ENCODE data around the gene RPL26.
"Not testable (repeated sequence)": the region's sequence is repeated elsewhere in the genome, so short reads cannot be mapped to it uniquely, and the experiment has no call there.

RPL26 gene

DNA sequence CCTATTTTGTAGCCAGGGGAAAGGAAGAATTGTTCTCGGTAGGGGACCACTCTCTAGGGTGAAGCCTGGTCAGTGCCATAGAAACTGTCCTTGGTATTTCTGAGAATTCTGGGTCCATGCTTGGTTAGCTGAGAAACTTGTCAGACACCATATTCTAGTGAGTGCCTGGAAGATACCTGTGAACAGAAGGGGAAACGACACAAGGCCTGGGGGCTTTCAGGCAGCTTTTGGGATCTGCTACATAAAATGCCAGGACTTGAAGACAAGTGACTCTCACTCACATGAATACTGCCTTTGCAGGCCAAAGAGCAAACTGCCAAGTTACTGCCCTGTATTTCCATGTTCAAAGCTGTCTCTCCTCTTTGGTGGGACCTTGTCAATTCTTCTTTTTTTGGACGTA lies 25.1 kb downstream of the RPL26 start:
- DNase-seq (ENCODE audit: low spot score): no peak
- H3K4me3 ChIP-seq: no peak overlapping the region
- no peak overlapping the region for H3K27ac ChIP-seq
- TF ChIP-seq, protein P1, sequence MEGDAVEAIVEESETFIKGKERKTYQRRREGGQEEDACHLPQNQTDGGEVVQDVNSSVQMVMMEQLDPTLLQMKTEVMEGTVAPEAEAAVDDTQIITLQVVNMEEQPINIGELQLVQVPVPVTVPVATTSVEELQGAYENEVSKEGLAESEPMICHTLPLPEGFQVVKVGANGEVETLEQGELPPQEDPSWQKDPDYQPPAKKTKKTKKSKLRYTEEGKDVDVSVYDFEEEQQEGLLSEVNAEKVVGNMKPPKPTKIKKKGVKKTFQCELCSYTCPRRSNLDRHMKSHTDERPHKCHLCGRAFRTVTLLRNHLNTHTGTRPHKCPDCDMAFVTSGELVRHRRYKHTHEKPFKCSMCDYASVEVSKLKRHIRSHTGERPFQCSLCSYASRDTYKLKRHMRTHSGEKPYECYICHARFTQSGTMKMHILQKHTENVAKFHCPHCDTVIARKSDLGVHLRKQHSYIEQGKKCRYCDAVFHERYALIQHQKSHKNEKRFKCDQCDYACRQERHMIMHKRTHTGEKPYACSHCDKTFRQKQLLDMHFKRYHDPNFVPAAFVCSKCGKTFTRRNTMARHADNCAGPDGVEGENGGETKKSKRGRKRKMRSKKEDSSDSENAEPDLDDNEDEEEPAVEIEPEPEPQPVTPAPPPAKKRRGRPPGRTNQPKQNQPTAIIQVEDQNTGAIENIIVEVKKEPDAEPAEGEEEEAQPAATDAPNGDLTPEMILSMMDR (IDR thresholded peaks at IDR 0.05): no peak

DNA sequence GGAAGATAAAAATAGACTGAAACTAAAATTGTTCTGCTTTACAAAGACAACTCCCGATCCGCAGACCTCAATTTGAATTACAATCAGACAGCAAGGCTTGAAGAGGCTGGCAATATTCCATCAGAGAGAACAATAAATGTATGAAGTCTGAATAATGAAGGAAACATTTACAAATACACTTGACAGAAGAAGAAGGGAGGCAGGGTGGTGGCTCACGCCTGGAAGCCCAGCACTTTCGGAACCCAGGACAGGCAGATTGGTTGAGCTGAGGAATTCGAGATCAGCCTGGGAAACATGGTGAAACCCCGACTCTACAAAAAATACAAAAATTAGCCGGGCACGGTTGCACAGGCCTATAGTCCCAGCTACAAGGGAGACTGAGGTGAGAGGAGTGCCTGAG lies 28.8 kb downstream of the RPL26 start:
- no peak overlapping the region for H3K27ac ChIP-seq
- no peak for DNase-seq (ENCODE audit: low spot score)
- TF ChIP-seq, protein P1 (IDR thresholded peaks at IDR 0.05): no peak
- H3K4me3 ChIP-seq: no peak overlapping the region

DNA sequence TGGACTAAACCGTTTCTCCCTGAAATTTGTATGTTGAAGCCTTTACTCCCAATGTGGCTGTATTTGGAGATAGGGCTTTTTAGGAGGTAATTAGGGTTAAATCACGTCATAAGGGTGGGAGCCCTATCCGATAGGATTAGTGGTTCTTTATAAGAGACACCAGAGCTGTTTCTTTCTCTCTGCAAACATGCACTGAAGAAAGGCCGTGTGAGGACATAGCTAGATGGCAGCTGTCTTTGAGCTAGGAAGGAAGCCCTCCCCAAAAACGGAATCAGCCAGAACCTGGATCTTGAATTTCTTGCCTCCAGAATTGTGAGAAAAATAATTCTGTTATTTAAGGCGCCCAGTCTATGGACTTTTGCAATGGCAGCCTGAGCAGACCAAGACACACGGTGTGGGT lies 29.3 kb downstream of the RPL26 start:
- TF ChIP-seq, protein P1 (IDR thresholded peaks at IDR 0.05): no peak
- no peak for DNase-seq (ENCODE audit: low spot score)
- H3K27ac ChIP-seq: no peak overlapping the region
- H3K4me3 ChIP-seq: no peak overlapping the region

DNA sequence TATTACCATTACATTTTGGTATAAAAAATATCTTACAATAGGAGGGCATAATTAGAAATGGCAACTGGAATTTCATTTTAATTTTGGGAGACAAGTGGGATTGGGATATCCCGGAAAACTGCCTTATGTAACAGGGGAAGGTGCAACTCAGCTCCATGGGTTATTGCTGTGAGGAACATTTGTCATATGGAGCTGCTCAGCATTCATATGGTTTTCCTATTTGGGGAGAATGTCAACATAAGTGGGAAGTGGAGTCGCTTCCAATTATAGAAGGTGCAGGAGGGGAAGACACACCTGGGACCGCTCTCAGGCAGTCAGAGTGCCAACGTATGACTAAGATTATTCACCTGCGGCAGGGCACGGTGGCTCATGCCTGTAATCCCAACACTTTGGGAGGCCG lies 32.7 kb downstream of the RPL26 start:
- no peak overlapping the region for H3K27ac ChIP-seq
- TF ChIP-seq, protein P1 (IDR thresholded peaks at IDR 0.05): no peak

DNA sequence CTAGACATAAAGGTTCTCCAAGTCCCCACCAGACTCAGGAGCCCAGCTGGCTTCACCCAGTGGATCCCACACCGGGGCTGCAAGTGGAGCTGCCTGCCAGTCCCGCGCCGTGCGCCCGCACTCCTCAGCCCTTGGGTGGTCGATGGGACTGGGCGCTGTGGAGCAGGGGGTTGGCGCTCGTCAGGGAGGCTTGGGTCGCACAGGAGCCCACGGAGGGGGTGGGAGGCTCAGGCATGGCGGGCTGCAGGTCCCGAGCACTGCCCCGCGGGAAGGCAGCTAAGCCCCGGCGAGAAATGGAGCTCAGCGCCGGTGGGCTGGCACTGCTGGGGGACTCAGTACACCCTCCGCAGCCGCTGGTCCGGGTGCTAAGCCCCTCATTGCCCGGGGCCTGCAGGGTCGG lies 36.0 kb downstream of the RPL26 start:
- H3K4me3 ChIP-seq; H3K27ac ChIP-seq; DNase-seq (ENCODE audit: low spot score): not testable (repeated sequence)

More for the DNA sequence above, 32.7 kb downstream of the RPL26 start:
- DNase-seq (ENCODE audit: low spot score): no peak
- no peak overlapping the region for H3K4me3 ChIP-seq

DNA sequence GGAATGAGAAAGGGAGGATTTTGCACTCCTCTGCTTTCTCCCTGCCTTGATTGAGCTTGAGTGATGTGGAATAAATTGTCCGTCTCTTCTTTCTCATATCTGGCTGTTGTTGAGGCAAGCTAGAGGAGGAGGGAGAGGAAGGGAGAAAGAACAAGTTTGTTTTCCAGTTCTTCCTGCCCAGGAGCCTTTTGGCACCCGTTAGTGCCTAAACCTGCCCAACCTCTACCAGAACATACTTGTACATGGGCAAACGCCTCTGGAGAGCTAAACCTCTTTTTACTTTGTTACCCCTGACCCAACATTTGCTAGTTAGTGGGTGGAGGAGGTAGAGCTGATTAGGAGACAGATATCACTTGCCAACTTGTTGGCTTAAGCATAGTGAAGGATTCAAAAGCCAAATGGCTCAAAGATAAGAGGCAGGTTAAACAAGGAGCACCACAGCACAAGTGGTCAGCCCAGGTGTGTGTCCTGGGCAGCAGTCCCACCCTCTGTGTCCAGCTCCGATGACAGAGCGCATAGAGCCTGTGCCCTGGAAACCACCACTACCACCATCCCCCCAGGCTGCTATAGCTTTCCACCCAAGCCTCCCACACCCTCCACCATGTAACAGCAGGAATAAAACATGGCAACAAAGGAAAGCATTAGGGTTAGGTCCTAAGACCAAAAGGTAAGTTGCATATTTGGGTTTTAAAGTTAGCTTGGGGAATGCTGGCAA lies 36.9 kb downstream of the RPL26 start:
- H3K4me3 ChIP-seq: no peak overlapping the region
- no peak overlapping the region for H3K27ac ChIP-seq
- TF ChIP-seq, protein P1 (IDR thresholded peaks at IDR 0.05): no peak
- no peak for DNase-seq (ENCODE audit: low spot score)

DNA sequence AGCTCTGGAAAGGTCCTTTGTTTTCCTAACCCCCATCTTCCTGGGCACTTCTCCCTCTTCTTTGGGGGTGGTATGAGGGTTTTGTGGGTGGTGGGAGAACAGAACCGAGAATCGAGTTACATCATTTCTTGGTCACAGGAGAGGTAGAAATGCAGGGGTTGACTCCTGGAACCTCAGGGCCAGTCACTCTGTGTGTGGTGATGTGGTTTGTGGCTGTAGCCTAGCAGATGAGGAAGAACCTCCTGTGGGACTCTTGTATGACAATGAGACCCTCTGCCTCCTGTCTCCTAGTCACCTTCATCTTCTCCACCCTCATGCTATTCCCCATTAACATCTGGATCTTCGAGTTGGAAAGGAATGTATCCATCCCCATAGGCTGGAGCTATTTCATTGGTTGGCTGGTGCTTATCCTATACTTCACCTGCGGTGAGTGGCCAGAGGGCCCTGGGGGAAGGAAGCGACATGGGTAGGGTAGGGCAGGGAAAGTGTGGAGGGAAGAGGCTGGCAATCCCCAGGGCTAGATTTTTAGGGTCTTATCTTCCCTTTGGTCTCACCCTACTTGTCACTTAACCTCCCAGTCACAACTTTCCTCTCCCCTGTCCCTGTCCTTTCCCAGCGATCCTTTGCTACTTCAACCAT lies 37.8 kb downstream of the RPL26 start:
- TF ChIP-seq, protein P1 (IDR thresholded peaks at IDR 0.05): no peak
- H3K4me3 ChIP-seq: no peak overlapping the region
- DNase-seq (ENCODE audit: low spot score): no peak
- no peak overlapping the region for H3K27ac ChIP-seq
